Measurements from ENCODE around the gene VSTM2L.

DNA sequence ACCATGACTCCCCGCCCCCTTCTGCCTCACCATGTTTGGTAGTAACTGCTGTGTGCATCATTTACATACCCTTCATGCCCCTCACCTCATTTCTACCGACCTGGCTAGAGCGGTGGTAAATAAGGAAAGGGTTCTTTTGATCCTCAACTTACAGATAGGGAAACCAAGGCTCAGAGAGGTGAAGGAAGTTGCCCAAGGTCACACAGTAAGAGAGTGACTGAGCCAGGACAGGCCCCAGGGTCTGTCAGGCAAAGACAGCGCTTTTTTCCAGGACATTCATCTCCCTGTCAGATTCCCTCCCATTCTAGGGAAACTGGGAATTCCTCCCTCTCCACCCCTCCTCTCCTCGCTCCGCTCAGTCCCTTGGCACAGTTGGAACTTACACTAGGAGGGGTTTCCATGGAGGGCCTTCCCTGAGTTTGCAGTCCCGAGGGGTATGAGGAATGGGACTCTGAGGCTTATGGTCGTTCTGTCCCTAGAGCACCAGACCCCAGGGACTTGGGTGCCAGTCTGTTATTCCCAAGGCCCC lies 2.0 kb downstream of the VSTM2L start:
- TF ChIP-seq CTCF (IDR thresholded peaks at IDR 0.05) (no peak), POLR2A (IDR thresholded peaks at IDR 0.05) (no peak)

Measured in testis (tissue), 2 donors.